Esophagus muscularis mucosa (tissue), 3 donors: ENCODE data around the gene BRCA2.

ENCODE experiments used
- POLR2A ChIP-seq: fragments of 450-650 bp; IDR thresholded peaks from one replicate; pipeline ENCODE4 v1.6.1; 2017; ENCODE audit warnings: antibody characterized with exemption, moderate library complexity, mild to moderate bottlenecking, low read depth
- POLR2AphosphoS5 ChIP-seq, 2 donors: sonication (generic); formaldehyde crosslinking; IDR thresholded peaks; one replicate each; pipeline ENCODE4 v1.6.1; 2017; ENCODE audit warnings: antibody characterized with exemption in 2 of 2
- TF ChIP-seq, protein P1 (sequence below), 3 experiments: fragments of 200-600 bp in 2 of 3; fragments of 450-650 bp in 1 of 3; sonication (generic) in 2 of 3; IDR thresholded peaks; one replicate each; pipeline ENCODE4 v1.5.1; 2017 to 2019; ENCODE audit warnings: antibody characterized with exemption in 3 of 3, mild to moderate bottlenecking in 2 of 3, moderate library complexity in 1 of 3

GRCh38 chr13:32408296-32409000 is 93.1 kb downstream of the BRCA2 start:
- TF ChIP-seq POLR2A (no peak), POLR2AphosphoS5 (IDR thresholded peaks at IDR 0.05) (no peak)
- TF ChIP-seq, protein P1, sequence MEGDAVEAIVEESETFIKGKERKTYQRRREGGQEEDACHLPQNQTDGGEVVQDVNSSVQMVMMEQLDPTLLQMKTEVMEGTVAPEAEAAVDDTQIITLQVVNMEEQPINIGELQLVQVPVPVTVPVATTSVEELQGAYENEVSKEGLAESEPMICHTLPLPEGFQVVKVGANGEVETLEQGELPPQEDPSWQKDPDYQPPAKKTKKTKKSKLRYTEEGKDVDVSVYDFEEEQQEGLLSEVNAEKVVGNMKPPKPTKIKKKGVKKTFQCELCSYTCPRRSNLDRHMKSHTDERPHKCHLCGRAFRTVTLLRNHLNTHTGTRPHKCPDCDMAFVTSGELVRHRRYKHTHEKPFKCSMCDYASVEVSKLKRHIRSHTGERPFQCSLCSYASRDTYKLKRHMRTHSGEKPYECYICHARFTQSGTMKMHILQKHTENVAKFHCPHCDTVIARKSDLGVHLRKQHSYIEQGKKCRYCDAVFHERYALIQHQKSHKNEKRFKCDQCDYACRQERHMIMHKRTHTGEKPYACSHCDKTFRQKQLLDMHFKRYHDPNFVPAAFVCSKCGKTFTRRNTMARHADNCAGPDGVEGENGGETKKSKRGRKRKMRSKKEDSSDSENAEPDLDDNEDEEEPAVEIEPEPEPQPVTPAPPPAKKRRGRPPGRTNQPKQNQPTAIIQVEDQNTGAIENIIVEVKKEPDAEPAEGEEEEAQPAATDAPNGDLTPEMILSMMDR (IDR thresholded peaks at IDR 0.05) = no peak
